ENCODE measurements around the gene PTBP1. TPM values are rescaled to one million over a fixed set of nuclear protein-coding genes. Genes with fewer than 3 reads are reported as not detected.

PTBP1 gene
- total RNA-seq, 1 donor from 2014 or later: 237 TPM

DNA sequence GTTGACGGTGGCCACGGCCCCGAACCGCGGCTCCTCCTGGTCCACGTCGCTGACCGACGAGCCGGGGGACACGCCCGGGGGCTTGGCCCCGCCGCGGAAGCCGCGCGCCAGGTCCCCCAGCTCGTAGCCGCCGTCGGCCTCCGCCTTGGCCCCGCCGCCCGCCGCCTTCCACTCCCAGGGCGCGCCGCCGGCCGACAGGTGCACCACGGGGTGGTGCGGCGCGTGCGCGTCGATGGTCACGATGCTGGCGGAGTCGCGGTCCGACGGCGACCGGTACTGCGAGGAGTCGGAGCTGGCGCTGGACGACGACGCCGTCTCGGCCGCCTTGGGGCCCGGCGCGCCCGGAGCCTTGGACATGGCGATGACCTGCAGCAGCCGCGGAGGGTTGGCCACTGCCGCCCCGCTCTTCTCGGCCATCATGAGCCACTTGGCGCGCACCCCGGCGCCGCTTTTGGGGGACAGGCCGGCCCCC, 15.5 kb downstream of the PTBP1 start:
- no peak overlapping the region for H3K4me2 ChIP-seq
- H3F3A ChIP-seq (ENCODE audit: low read depth): peaks cover 45% of the 10 kb centered on the region
- Mint-ChIP-seq H3K4me1 (peaks cover 4% of the 10 kb centered on the region), H3K27ac (no peak overlapping the region), H3K27me3 (ENCODE audit: insufficient read depth, low read depth) (peaks cover 17% of the 10 kb centered on the region), H3K4me3 (no peak overlapping the region), H3K36me3 (peaks cover 32% of the 10 kb centered on the region), H3K9me3 (peaks cover 2% of the 10 kb centered on the region)
- H3K9ac ChIP-seq: no peak overlapping the region
- no peak overlapping the region for H3K27ac ChIP-seq
- TF ChIP-seq EZH2phosphoT487 (IDR thresholded peaks at IDR 0.05) (no peak), CTCF (IDR thresholded peaks at IDR 0.05) (no peak), EZH2 (IDR thresholded peaks at IDR 0.05) (no peak)
- no peaks in the 10 kb centered on the region for H3K4me1 ChIP-seq
- peaks cover 62% of the 10 kb centered on the region for H4K20me1 ChIP-seq (ENCODE audit: low read depth)
- peaks cover 36% of the 10 kb centered on the region for H3K79me2 ChIP-seq (ENCODE audit: low read depth)
- H3K4me3 ChIP-seq: no peak overlapping the region
- no peaks in the 10 kb centered on the region for H3K27me3 ChIP-seq
- no peak for DNase-seq (ENCODE audit: low spot score)
- H3K9me3 ChIP-seq (ENCODE audit: low read depth): no peaks in the 10 kb centered on the region
- H2AFZ ChIP-seq (replicated peaks): no peak overlapping the region
- H3K36me3 ChIP-seq: peaks cover 3% of the 10 kb centered on the region

GRCh38 chr19:813219-814151, 16.2 kb downstream of the PTBP1 start:
- TF ChIP-seq EZH2 (IDR thresholded peaks at IDR 0.05) (no peak), CTCF (IDR thresholded peaks at IDR 0.05) (no peak), EZH2phosphoT487 (IDR thresholded peaks at IDR 0.05) (no peak)
- H3K27ac ChIP-seq: no peak overlapping the region
- H3K4me3 ChIP-seq: no peak overlapping the region
- H3K36me3 ChIP-seq: peaks cover 3% of the 10 kb centered on the region
- no peaks in the 10 kb centered on the region for H3K4me1 ChIP-seq
- Mint-ChIP-seq H3K4me1 (peaks cover 4% of the 10 kb centered on the region), H3K27ac (no peak overlapping the region), H3K4me3 (no peak overlapping the region), H3K9me3 (peaks cover 2% of the 10 kb centered on the region), H3K36me3 (peaks cover 30% of the 10 kb centered on the region), H3K27me3 (ENCODE audit: insufficient read depth, low read depth) (peaks cover 18% of the 10 kb centered on the region)
- H2AFZ ChIP-seq (replicated peaks): no peak overlapping the region
- H3F3A ChIP-seq (ENCODE audit: low read depth): peaks cover 40% of the 10 kb centered on the region
- peaks cover 33% of the 10 kb centered on the region for H3K79me2 ChIP-seq (ENCODE audit: low read depth)
- no peaks in the 10 kb centered on the region for H3K27me3 ChIP-seq
- H3K4me2 ChIP-seq: no peak overlapping the region
- no peaks in the 10 kb centered on the region for H3K9me3 ChIP-seq (ENCODE audit: low read depth)
- no peak overlapping the region for H3K9ac ChIP-seq
- peaks cover 57% of the 10 kb centered on the region for H4K20me1 ChIP-seq (ENCODE audit: low read depth)
- no peak for DNase-seq (ENCODE audit: low spot score)

DNA sequence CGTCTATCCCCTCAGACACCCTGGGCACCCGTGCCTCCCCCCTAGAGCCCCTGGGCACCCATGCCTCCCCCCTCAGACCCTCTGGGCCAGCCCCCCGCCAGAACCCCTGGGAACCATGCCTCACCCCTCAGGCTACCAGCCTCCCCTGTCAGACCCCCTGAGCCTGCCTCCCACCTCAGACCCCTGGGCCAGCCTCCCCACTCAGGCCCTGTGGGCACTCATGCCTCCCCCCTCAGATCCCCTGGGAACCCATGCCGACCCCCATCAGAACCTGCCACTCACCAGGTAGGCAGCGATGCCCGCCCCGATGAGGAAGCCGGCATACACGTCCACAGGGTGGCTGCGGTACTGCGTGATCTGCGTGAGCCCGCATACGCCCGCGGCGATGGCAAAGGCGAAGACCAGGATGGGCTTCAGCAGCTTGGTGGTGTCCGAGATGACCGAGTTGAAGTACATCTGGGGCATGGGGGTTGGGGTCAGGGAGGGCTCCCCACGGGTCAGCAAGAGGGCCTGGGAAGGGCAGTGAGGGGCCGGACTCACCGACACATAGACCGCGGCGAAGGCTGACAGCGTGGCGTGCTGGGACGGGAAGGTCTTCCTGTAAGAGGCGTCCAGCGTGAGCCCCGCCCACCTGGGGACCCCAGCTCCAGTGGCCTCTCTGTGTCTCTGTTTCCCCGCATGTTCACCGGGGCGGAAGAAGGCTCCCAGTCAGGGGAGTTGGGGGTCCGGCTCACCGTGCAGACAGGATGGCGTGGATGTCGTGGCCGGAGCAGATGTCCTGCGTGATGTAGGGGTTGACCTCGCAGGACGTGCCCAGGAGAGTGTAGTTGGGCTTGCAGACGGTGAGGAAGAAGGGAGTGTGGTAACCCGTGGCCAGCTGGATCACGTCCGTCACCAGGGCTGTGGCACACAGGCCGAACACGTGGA, 17.2 kb downstream of the PTBP1 start:
- TF ChIP-seq CTCF (IDR thresholded peaks at IDR 0.05) (no peak), EZH2 (IDR thresholded peaks at IDR 0.05) (no peak)
- Histone ChIP-seq H3K36me3 (peaks cover 3% of the 10 kb centered on the region), H3K4me2 (no peak overlapping the region), H3F3A (ENCODE audit: low read depth) (peaks cover 32% of the 10 kb centered on the region), H3K27me3 (no peaks in the 10 kb centered on the region), H3K9ac (no peak overlapping the region), H3K4me1 (no peaks in the 10 kb centered on the region), H3K27ac (no peak overlapping the region), H2AFZ (replicated peaks) (no peak overlapping the region), H3K9me3 (ENCODE audit: low read depth) (no peaks in the 10 kb centered on the region), H4K20me1 (ENCODE audit: low read depth) (peaks cover 50% of the 10 kb centered on the region), H3K79me2 (ENCODE audit: low read depth) (peaks cover 33% of the 10 kb centered on the region), H3K4me3 (no peak overlapping the region)
- H3K4me1 Mint-ChIP-seq: peaks cover 4% of the 10 kb centered on the region
- no peak for DNase-seq (ENCODE audit: low spot score)
- peaks cover 17% of the 10 kb centered on the region for H3K27me3 Mint-ChIP-seq (ENCODE audit: insufficient read depth, low read depth)
- H3K36me3 Mint-ChIP-seq: peaks cover 30% of the 10 kb centered on the region
- H3K4me3 Mint-ChIP-seq: no peak overlapping the region
- peaks cover 2% of the 10 kb centered on the region for H3K9me3 Mint-ChIP-seq
- peak overlapping the region; percentile 63 for H3K27ac Mint-ChIP-seq

Measured in neural progenitor cell (in vitro differentiated cells).